GM21723 (cell line): ENCODE results near the gene LGALS1.
"Not testable (repeated sequence)": the region's sequence is repeated elsewhere in the genome, so short reads cannot be mapped to it uniquely, and the experiment has no call there.

ENCODE experiments used
- ATAC-seq: cut with Tn5 transposase; IDR thresholded peaks from one replicate; pipeline ENCODE4 v1.9.1; 2021; ENCODE audit warnings: mild to moderate bottlenecking, moderate library complexity; ENCODE audit not compliant: unreplicated experiment

LGALS1 gene

DNA sequence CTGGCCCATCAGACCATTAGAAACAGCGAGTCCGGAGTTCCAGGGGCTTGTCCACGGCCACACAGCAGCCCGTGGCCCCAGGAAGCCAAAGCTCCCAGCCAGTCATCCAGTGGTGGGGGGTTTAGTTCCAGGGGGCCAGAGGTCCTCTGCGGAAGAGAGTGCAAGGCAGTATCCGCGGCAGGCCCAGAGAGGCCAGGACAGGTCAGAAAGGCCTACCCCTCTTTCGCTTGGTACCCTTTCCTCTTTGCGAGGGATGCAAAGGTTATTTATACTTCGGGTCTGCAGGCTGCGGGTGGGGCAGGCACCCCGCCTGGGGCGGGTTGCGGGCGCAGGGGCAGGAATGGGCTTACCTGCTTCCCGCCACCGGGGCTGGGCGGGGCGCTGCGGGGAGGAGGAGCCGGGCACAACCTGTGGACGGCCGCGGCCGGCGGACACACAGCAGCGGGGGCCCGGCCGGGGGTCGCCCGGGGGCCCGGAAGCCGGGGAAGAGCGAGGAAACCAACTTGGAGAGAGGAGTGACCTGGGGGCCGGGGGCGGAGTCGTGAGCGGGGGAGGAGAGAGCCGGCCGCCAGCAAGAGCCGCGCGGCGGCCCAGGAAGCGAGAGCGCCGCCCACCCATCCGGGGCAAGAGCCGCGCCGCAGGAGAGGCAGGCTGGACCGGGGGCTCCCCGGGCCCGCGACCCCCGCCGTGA is 36.2 kb upstream of the LGALS1 start, which contains the start of gene SH3BP1:
TSS of gene SH3BP1 (plus strand) at position 600 of the 691 bp plus-strand sequence. CDS start 119 bp downstream, outside the sequence.
- ATAC-seq, result no peak

- no peak for ATAC-seq
Observed at GRCh38 chr22:37639771-37640590, 35.5 kb upstream of the LGALS1 start.

DNA sequence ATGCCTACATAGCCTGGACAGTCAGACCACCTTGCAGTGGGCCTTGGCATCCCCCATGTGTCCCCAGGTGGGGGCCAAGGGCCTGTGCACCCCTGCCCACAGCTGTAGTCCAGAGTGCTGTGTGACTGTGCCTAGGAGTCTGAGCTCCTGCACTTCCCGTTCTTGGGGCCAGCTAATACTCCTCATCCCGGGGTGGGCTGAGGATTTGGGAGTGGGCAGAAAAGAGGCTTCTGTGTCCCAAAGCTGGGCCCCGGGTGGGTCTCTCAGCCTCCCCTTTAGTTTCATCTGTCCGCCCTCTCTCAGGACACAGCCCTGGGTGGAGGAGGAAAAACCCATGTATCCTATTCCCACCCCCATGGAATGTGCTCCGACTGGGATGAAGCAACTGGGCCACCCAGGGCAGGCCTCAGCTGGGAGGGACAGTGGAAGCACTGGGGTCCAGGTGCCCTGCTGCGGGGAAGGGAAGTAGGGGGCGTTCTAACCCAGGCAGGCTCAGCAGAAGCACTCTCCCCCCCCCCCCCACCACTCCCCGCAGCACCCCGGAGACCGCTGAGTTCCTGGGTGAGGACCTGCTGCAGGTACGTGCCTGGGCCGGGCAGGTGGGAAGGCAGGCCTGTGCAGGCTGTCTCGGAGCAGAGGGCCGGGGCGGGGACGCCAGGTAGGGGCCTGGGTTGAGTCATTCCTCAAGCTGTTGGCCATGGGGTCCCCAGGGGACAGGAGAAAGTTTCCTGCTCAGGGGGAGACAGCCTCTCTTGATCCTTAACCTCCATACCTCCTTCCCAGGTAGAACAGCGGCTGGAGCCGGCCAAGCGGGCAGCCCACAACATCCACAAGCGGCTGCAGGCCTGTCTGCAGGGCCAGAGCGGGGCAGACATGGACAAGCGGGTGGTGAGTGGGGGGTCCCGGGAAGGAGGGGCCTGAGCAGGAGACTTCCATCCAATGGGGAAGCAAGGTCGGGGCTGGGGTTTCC is 34.6 kb upstream of the LGALS1 start:
- no peak for ATAC-seq

DNA sequence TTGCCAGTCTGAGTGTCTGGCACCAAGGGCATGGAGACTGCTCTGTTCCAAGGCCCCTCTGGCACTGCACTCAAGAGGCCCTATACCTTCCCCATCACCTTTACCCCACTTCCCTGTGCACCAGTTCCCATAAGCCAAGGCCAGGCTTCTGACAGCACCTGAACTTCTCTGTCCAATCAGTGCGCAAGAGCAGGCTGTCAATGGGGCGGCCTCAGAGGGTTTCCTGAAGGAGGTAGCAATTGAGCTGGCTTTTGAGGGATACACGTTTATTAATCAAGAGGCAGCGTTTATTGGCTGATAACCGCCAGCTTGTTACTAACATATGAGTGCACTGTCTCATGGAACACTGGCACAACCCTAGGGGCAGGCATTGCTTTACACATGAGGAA is 33.9 kb upstream of the LGALS1 start:
- no peak for ATAC-seq

- no peak for ATAC-seq
Observed at GRCh38 chr22:37643225-37643847, 32.1 kb upstream of the LGALS1 start.

GRCh38 chr22:37647317-37647716 is 28.1 kb upstream of the LGALS1 start:
- ATAC-seq, result no peak

GRCh38 chr22:37647928-37648327 is 27.5 kb upstream of the LGALS1 start:
- ATAC-seq, result no peak

DNA sequence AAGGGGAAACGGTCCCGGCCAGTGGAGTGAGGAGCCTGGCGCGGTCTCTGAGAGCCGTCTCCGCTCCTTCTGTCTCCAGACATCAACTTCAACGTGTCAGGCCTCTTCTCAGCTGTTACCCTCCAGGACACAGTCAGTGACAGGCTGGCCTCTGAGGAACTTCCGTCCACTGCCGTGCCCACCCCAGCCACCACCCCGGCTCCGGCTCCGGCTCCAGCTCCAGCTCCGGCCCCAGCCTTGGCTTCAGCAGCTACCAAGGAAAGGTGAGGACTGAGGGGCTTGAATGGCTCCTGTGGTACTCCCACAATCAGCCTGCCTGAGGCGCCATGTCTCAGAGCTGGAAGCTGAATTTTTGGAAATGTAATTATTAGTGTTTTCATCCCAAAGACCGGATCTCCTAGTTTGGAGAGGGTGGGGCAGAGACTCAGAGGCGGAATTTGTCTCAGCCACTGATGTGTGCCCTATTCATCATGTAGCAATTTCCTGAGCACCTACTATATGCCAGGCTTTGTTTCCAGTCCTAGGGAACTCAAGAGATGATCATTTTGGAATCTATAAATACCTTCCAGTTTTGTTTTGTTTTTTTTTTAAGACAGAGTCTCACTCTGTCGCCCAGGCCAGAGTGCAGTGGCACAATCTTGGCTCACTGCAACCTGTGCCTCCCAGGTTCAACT is 24.8 kb upstream of the LGALS1 start:
- ATAC-seq, result no peak

DNA sequence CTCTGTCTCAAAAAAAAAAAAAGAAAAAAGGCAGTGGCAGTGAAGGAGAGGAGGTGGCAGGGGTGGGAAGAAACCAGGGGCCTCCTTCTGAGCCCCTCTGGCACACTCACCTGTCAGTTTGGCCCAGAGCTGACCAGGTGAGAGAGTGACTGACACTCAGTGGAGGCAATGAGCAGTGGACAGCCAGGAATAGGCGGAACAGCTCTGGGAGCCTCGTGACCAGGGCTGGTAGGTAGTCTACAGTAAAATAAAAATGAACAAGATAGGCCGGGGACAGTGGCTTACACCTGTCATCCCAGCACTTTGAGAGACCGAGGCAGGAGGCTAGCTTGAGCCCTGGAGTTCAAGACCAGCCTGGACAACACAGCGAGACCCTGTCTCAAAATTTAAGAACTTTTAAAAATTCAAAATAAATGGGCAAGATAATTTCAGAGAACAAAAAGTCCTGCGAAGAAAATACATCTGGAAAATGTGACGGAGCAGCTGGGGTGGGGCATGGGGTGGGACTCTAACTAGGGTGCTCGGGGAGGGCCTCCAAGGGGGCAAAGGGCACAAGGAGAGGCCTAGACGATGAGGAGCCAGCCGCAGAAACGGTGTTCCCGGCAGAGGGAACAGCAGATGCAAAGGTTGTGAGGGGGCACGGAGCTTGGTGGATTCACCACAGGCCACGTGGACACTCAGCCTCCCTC is 20.7 kb upstream of the LGALS1 start:
- ATAC-seq, result no peak

- no peak for ATAC-seq
Observed at GRCh38 chr22:37655252-37655563, 20.2 kb upstream of the LGALS1 start.

DNA sequence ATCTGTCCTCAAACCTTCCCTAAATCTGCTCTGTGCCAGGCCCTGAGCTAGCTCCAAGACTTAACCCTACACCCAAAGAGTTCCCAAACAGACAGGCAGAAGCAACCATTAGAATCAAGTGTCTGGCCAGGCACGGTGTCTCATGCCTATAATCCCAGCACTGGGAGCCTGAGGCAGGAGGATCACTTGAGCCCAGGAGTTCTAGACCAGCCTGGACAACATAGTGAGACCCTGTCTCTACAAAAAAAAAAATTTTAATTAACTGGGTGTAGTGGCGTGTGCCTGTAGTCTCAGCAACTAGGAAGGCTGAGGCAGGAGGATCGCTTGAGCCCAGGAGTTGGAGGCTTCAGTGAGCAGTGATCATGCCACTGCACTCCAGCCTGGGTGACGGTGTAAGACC is 18.9 kb upstream of the LGALS1 start:
- not testable (repeated sequence) for ATAC-seq

DNA sequence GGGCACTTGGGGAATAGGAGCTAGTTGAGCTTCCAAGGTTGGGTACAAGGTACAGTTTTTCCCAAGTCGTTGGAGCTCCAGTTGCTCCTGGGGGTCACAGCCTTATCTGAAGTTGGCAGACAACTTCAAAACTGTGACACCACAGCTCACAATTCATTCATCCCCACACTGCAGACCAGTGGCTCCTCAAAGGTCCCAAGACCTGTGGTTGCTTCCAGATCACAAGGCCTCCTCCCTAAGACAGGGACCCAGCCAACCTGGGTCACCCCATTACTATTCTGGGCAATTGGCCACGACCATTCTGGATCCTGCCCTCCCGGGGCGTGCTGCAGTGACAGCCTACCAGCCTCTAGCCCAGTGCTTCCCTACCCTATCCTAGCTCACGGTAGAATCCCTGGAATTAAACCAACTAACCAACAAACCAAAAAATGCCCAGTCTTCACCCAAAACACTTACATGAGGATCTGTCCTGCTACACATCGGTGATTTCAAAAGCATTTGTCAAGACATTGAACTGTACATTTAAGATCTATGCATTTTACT is 17.8 kb upstream of the LGALS1 start:
- ATAC-seq, result no peak

- ATAC-seq, result peak; percentile 70
Observed at GRCh38 chr22:37658133-37659065, 17.0 kb upstream of the LGALS1 start, which contains the start of gene PDXP. Gene PDXP (plus strand): TSS chr22:37658723. CDS start chr22:37658783, 60 bp downstream.

- peak; percentile 6 for ATAC-seq
Observed at GRCh38 chr22:37659066-37659896, 16.2 kb upstream of the LGALS1 start.

GRCh38 chr22:37659897-37660708 is 15.3 kb upstream of the LGALS1 start:
- no peak for ATAC-seq

- ATAC-seq, result no peak
Observed at GRCh38 chr22:37660709-37661045, 14.8 kb upstream of the LGALS1 start.
